K562 (cell line): Measurements from ENCODE around the gene CAST. TPM values are rescaled to one million over a fixed set of nuclear protein-coding genes. Genes with fewer than 3 reads are reported as not detected.

ENCODE experiments used
- BCL6 ChIP-seq: fragments of 250-450 bp; sonication (Bioruptor Pico); IDR thresholded peaks from 2 replicates; pipeline ENCODE4 v1.4.0; 2020
- BMI1 ChIP-seq: fragments of 150-350 bp; IDR thresholded peaks from 2 replicates; pipeline ENCODE4 v1.6.1; 2014; ENCODE audit warnings: low read length
- DDX20 ChIP-seq: fragments of 450-650 bp; IDR thresholded peaks from 2 replicates; pipeline ENCODE4 v1.6.1; 2016; ENCODE audit warnings: missing genetic modification characterization, low read depth, mild to moderate bottlenecking, missing compliant biosample characterization, moderate library complexity
- E2F3 ChIP-seq: fragments of 250-450 bp; sonication (Bioruptor Pico); IDR thresholded peaks from 2 replicates; pipeline ENCODE4 v1.4.0; 2020; ENCODE audit warnings: mild to moderate bottlenecking
- GABPB1 ChIP-seq: sonication (generic); formaldehyde crosslinking; IDR thresholded peaks from 2 replicates; pipeline ENCODE4 v1.8.0; 2022; ENCODE audit warnings: mild to moderate bottlenecking, missing genetic modification reagents
- GATAD2A ChIP-seq: fragments of 450-650 bp; IDR thresholded peaks from 2 replicates; pipeline ENCODE4 v1.6.1; 2017
- HDAC1 ChIP-seq, 2 experiments: fragments of 450-650 bp; IDR thresholded peaks; 2 replicates each; pipeline ENCODE4 v1.6.1; 2016 to 2017; ENCODE audit warnings: inconsistent platforms in 1 of 2, mild to moderate bottlenecking in 1 of 2, moderate library complexity in 1 of 2
- HLTF ChIP-seq: fragments of 450-650 bp; IDR thresholded peaks from 2 replicates; pipeline ENCODE4 v1.6.1; 2016
- HMG20A ChIP-seq: fragments of 450-650 bp; formaldehyde crosslinking; conservative IDR thresholded peaks from 2 replicates; pipeline ENCODE4 v1.4.0; 2020; ENCODE audit warnings: mild to moderate bottlenecking, mixed read lengths
- LCOR ChIP-seq: sonication (generic); formaldehyde crosslinking; IDR thresholded peaks from 2 replicates; pipeline ENCODE4 v1.8.0; 2022; ENCODE audit warnings: mild to moderate bottlenecking, missing genetic modification reagents
- MCM5 ChIP-seq: fragments of 450-650 bp; IDR thresholded peaks from 2 replicates; pipeline ENCODE4 v1.6.1; 2016; ENCODE audit warnings: low read depth
- MYNN ChIP-seq, 2 experiments: sonication (generic); formaldehyde crosslinking in 1 of 2; IDR thresholded peaks; 2 replicates each; pipeline versions ENCODE4 v1.5.0 to v1.6.1; 2016 to 2020; ENCODE audit warnings: antibody characterized with exemption in 1 of 2, missing genetic modification reagents in 1 of 2
- NONO ChIP-seq, 2 experiments: fragments of 200-400 bp in 1 of 2; fragments of 450-650 bp in 1 of 2; formaldehyde crosslinking in 1 of 2; IDR thresholded peaks; 2 replicates each; pipeline ENCODE4 v1.6.1; 2017; ENCODE audit warnings: low read depth in 2 of 2, mild to moderate bottlenecking in 2 of 2, moderate library complexity in 2 of 2, low read length in 1 of 2
- PTRF ChIP-seq: fragments of 450-650 bp; IDR thresholded peaks from 2 replicates; pipeline ENCODE4 v1.6.1; 2016; ENCODE audit warnings: mild to moderate bottlenecking, missing genetic modification characterization, missing compliant biosample characterization
- RBM39 ChIP-seq: fragments of 200-400 bp; formaldehyde crosslinking; optimal IDR thresholded peaks from 2 replicates; pipeline ENCODE3; 2018; ENCODE audit warnings: low read depth, low read length
- SP1 ChIP-seq: sonication (generic); formaldehyde crosslinking; IDR thresholded peaks from 2 replicates; pipeline ENCODE4 v1.8.1; 2022; ENCODE audit warnings: mild to moderate bottlenecking, missing genetic modification reagents
- ZKSCAN8 ChIP-seq: fragments of 200-800 bp; sonication (Bioruptor generic); IDR thresholded peaks from 2 replicates; pipeline ENCODE4 v1.6.1; 2016; ENCODE audit warnings: missing genetic modification characterization, missing compliant biosample characterization
- ZNF274 ChIP-seq: IDR thresholded peaks from 2 replicates; pipeline ENCODE4 v1.6.1; 2011; ENCODE audit warnings: low read depth, mild to moderate bottlenecking, low read length, moderate library complexity, borderline replicate concordance
- ZNF583 ChIP-seq: fragments of 250-450 bp; sonication (Bioruptor Pico); IDR thresholded peaks from 2 replicates; pipeline ENCODE4 v1.4.0; 2020
- ZNF780A ChIP-seq: fragments of 250-450 bp; sonication (Bioruptor Pico); IDR thresholded peaks from 2 replicates; pipeline ENCODE4 v1.5.0; 2021; ENCODE audit warnings: mild to moderate bottlenecking
- polyA plus RNA-seq, 8 experiments: library from polyadenylated mRNA; depleted of rRNA in 4 of 8; stranded (reverse) in 5 of 8; unstranded in 3 of 8; fragments of >200 nt; fragmentation: Nextera tagmentation in 2 of 8; fragmentation: Illumina TruSeq in 1 of 8; extraction: Ambion mirVana in 2 of 8; extraction: Trizol in 1 of 8; gene quantifications; 2 replicates each; pipeline versions ENCODE4 v1.2.1 to v1.2.3, GENCODE V29; 2011 to 2014; ENCODE audit warnings: inconsistent platforms in 1 of 8, missing spikeins in 1 of 8
- total RNA-seq, 7 experiments: library from RNA; depleted of rRNA in 6 of 7; stranded (reverse); fragments of >200 nt in 6 of 7; fragmentation: Illumina TruSeq in 2 of 7; extraction: Trizol in 2 of 7; gene quantifications; 2 replicates each; pipeline versions ENCODE4 v1.2.1 to v1.2.3, GENCODE V29; 2011 to 2021; ENCODE audit warnings: low replicate concordance in 1 of 7
- TF ChIP-seq, protein P1 (sequence below): fragments of 450-650 bp; conservative IDR thresholded peaks from 2 replicates; pipeline ENCODE4 v1.6.1; 2016; ENCODE audit warnings: missing genetic modification characterization, low read depth, mild to moderate bottlenecking, control low read depth, missing compliant biosample characterization
- TF ChIP-seq, protein P2 (sequence below): fragments of 450-650 bp; IDR thresholded peaks from 2 replicates; pipeline ENCODE4 v1.6.1; 2017; ENCODE audit warnings: mild to moderate bottlenecking, moderate library complexity
- TF ChIP-seq, protein P3 (sequence below): fragments of 250-450 bp; sonication (Bioruptor Pico); IDR thresholded peaks from 2 replicates; pipeline ENCODE4 v1.5.0; 2021
- TF ChIP-seq, protein P4 (sequence below), 2 experiments: fragments of 200-800 bp in 1 of 2; sonication (Bioruptor generic) in 1 of 2; sonication (generic) in 1 of 2; formaldehyde crosslinking in 1 of 2; IDR thresholded peaks in 1 of 2; conservative IDR thresholded peaks in 1 of 2; 2 replicates each; pipeline versions ENCODE4 v1.5.0 to v1.6.1; 2016 to 2020; ENCODE audit warnings: missing compliant biosample characterization in 1 of 2, missing genetic modification characterization in 1 of 2, missing genetic modification reagents in 1 of 2
- TF ChIP-seq, protein P5 (sequence below): sonication (generic); formaldehyde crosslinking; IDR thresholded peaks from 2 replicates; pipeline ENCODE4 v1.8.0; 2022; ENCODE audit warnings: mild to moderate bottlenecking, missing genetic modification reagents

The CAST gene
- total and polyA plus RNA-seq, 9 of the 15 experiments (the other 6 are each of a cell fraction or from before 2014, with no cell fraction given): 55.5 to 136 (median 86.1) TPM

DNA sequence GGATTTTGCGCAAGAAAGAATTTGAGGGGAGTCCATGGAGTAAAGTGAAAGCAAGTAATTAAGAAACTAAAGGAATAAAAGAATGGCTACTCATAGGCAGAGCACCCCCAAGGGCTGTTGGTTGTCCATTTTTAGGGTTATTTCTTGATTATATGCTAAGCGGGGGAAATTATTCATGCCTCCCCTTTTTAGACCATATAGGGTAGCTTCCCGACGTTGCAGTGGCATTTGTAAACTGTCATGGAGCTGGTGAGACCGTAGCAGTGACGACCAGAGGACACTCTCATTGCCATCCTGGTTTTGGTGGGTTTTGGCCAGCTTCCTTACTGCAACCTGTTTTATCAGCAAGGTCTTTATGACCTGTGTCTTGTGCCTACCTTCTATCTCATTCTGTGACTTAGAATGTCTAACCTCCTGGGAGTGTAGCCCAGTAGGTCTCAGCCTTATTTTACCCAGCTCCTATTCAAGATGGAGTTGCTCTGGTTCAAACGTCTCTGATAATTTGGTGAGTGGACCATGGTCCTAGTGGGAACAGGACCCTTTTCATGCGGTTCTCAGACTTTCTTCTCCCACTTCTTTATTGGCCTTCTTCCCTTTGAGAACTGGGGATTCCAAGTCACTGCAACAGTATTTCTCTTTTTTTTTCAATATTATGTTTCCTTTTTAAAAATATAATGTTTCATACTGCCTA is 146.8 kb downstream of the CAST start (continued):
- TF ChIP-seq, protein P1, sequence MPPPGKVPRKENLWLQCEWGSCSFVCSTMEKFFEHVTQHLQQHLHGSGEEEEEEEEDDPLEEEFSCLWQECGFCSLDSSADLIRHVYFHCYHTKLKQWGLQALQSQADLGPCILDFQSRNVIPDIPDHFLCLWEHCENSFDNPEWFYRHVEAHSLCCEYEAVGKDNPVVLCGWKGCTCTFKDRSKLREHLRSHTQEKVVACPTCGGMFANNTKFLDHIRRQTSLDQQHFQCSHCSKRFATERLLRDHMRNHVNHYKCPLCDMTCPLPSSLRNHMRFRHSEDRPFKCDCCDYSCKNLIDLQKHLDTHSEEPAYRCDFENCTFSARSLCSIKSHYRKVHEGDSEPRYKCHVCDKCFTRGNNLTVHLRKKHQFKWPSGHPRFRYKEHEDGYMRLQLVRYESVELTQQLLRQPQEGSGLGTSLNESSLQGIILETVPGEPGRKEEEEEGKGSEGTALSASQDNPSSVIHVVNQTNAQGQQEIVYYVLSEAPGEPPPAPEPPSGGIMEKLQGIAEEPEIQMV (tag): peak; percentile 93
- TF ChIP-seq BCL6 (CRISPR knock-in tag) (peak; percentile 95), ZNF780A (no peak), HDAC1 (IDR thresholded peaks at IDR 0.05) (no peak), GATAD2A (no peak), PTRF (peak; percentile 96), SP1 (CRISPR knock-in tag) (no peak), HMG20A (CRISPR knock-in tag) (peak; percentile 81), BMI1 (no peak), E2F3 (CRISPR knock-in tag) (peak; percentile 95), ZKSCAN8 (peak; percentile 92), HLTF (no peak), DDX20 (tag) (peak; percentile 98), RBM39 (no peak), NONO (IDR thresholded peaks at IDR 0.05; ENCODE audit: low read depth in 2 of 2, low read length in 1 of 2) (no peak), LCOR (CRISPR knock-in tag) (no peak), ZNF583 (CRISPR knock-in tag) (peak; percentile 98), ZNF274 (no peak), MYNN (IDR thresholded peaks at IDR 0.05) (no peak), MYNN (CRISPR knock-in tag; IDR thresholded peaks at IDR 0.05) (no peak), GABPB1 (CRISPR knock-in tag) (no peak), MCM5 (no peak)
- TF ChIP-seq, protein P2, sequence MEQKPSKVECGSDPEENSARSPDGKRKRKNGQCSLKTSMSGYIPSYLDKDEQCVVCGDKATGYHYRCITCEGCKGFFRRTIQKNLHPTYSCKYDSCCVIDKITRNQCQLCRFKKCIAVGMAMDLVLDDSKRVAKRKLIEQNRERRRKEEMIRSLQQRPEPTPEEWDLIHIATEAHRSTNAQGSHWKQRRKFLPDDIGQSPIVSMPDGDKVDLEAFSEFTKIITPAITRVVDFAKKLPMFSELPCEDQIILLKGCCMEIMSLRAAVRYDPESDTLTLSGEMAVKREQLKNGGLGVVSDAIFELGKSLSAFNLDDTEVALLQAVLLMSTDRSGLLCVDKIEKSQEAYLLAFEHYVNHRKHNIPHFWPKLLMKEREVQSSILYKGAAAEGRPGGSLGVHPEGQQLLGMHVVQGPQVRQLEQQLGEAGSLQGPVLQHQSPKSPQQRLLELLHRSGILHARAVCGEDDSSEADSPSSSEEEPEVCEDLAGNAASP: no peak
- TF ChIP-seq, protein P3, sequence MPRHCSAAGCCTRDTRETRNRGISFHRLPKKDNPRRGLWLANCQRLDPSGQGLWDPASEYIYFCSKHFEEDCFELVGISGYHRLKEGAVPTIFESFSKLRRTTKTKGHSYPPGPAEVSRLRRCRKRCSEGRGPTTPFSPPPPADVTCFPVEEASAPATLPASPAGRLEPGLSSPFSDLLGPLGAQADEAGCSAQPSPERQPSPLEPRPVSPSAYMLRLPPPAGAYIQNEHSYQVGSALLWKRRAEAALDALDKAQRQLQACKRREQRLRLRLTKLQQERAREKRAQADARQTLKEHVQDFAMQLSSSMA (CRISPR knock-in tag): peak; percentile 52; the same call in 1 of the 2 replicates
- TF ChIP-seq, protein P4, sequence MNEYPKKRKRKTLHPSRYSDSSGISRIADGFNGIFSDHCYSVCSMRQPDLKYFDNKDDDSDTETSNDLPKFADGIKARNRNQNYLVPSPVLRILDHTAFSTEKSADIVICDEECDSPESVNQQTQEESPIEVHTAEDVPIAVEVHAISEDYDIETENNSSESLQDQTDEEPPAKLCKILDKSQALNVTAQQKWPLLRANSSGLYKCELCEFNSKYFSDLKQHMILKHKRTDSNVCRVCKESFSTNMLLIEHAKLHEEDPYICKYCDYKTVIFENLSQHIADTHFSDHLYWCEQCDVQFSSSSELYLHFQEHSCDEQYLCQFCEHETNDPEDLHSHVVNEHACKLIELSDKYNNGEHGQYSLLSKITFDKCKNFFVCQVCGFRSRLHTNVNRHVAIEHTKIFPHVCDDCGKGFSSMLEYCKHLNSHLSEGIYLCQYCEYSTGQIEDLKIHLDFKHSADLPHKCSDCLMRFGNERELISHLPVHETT (CRISPR knock-in tag; conservative IDR thresholded peaks at IDR 0.05 in 1 of 2, IDR thresholded peaks at IDR 0.05 in 1 of 2): peak in 1 of 2 experiments; percentile 93; a peak in 2 of 4 replicates
- TF ChIP-seq, protein P5, sequence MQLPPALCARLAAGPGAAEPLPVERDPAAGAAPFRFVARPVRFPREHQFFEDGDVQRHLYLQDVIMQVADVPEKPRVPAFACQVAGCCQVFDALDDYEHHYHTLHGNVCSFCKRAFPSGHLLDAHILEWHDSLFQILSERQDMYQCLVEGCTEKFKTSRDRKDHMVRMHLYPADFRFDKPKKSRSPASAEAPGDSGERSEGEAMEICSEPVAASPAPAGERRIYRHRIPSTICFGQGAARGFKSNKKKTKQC (CRISPR knock-in tag): no peak
